ENCODE data around the gene CABLES2. TPM values are rescaled to one million over a fixed set of nuclear protein-coding genes. Genes with fewer than 3 reads are reported as not detected.

The CABLES2 gene
- total and polyA plus RNA-seq, 9 of the 15 experiments (the other 6 are each of a cell fraction or from before 2014, with no cell fraction given), result 0.46 to 4.2 (median 1.6) TPM

GRCh38 chr20:62346398-62347150, 60.5 kb downstream of the CABLES2 start:
- Histone ChIP-seq H3K4me3 (no peak overlapping the region), H4K20me1 (replicated peaks; ENCODE audit: control insufficient read depth, insufficient read depth, low read length) (no peaks in the 10 kb centered on the region), H3K9me3 (replicated peaks; ENCODE audit: control insufficient read depth, insufficient read depth, low read depth, low read length) (no peaks in the 10 kb centered on the region), H3K4me2 (ENCODE audit: insufficient read depth, low read length) (no peak overlapping the region), H3K4me1 (replicated peaks in 1 of 2; ENCODE audit: control insufficient read depth in 2 of 2, insufficient read depth in 2 of 2, low read length in 2 of 2) (peaks cover 0 to 21% of the 10 kb centered on the region in 2 experiments; a peak in 1 of 5 replicates), H3K36me3 (ENCODE audit: control insufficient read depth, insufficient read depth, low read length) (peaks cover 66% of the 10 kb centered on the region), H3K9ac (ENCODE audit: insufficient read depth in 1 of 2, low read depth in 2 of 2, low read length in 2 of 2) (no peak overlapping the region; a peak in 1 of 4 replicates), H3K79me2 (ENCODE audit: control insufficient read depth, insufficient read depth, low read length) (no peaks in the 10 kb centered on the region), H3K27me3 (ENCODE audit: control insufficient read depth in 2 of 2, insufficient read depth in 2 of 2, low read length in 2 of 2) (no peaks in the 10 kb centered on the region), H3K9me1 (ENCODE audit: control insufficient read depth, insufficient read depth, low read length) (peaks cover 2% of the 10 kb centered on the region), H3K27ac (ENCODE audit: extremely low read depth, low read depth, low read length) (no peak overlapping the region), H2AFZ (ENCODE audit: low read depth, low read length) (no peak overlapping the region)
- peak; percentile 51; the same call in 1 of the 2 replicates for TF ChIP-seq POLR2G (IDR thresholded peaks at IDR 0.05; ENCODE audit: low read depth, low read length)
- TF ChIP-seq MAFF (IDR thresholded peaks at IDR 0.05; ENCODE audit: low read length), result no peak
- peak; percentile 23 for TF ChIP-seq FIP1L1 (IDR thresholded peaks at IDR 0.05; ENCODE audit: low read depth, low read length, poor library complexity, severe bottlenecking)
- TF ChIP-seq ZFX (CRISPR knock-in tag; IDR thresholded peaks at IDR 0.05), result no peak
- no peak for TF ChIP-seq PATZ1 (CRISPR knock-in tag; IDR thresholded peaks at IDR 0.05; ENCODE audit: borderline replicate concordance)
- no peak for TF ChIP-seq SMAD1 (IDR thresholded peaks at IDR 0.05; ENCODE audit: low read depth, low read length, partially characterized antibody)
- TF ChIP-seq ZC3H8 (IDR thresholded peaks at IDR 0.05), result no peak
- TF ChIP-seq ZNF146 (CRISPR knock-in tag; IDR thresholded peaks at IDR 0.05; ENCODE audit: unreplicated experiment), result no peak
- TF ChIP-seq ZNF212 (CRISPR knock-in tag; IDR thresholded peaks at IDR 0.05), result no peak
- TF ChIP-seq XRCC5 (IDR thresholded peaks at IDR 0.05; ENCODE audit: low read depth, low read length), result no peak
- TF ChIP-seq NR2F6 (CRISPR knock-in tag; IDR thresholded peaks at IDR 0.05), result no peak
- 95% methylated on average over 22 of the region's 34 CpGs for WGBS (ENCODE audit: insufficient coverage, low coverage, missing lambda C conversion rate)
- ChIA-PET POLR2A (interaction anchor here (0.9 kb wide), 1 partner anchor 23 kb away, joined by 3 read pairs; no protein-coding TSS in a partner anchor), CTCF (ENCODE audit: low intra/inter-chr PET ratio) (no interaction called here)
- in situ Hi-C loops (cut with MboI) (no loop called here), intact Hi-C loops (cut with micrococcal nuclease) (no loop called here)
- ATAC-seq (no peak), FAIRE-seq (no peak), DNase-seq (ENCODE audit: extremely low read depth in 1 of 4, low spot score in 3 of 4) (no peak)
- BruUV-seq (replicated peaks), result no TSS peak

Measured in K562 (cell line).